B cell (primary cell): Measurements from ENCODE around the gene GIPC3. TPM values are rescaled to one million over a fixed set of nuclear protein-coding genes. Genes with fewer than 3 reads are reported as not detected.

Source experiments
- ATAC-seq: fragments of 200-7000 bp; cut with Tn5 transposase; one replicate; pipeline ENCODE4 v1.10.0; 2021; ENCODE audit warnings: low read depth, mild to moderate bottlenecking, moderate number of reproducible peaks, moderate library complexity
- CTCF ChIA-PET: fragments of 350-600 bp; sonication (Branson Sonifier 250); formaldehyde crosslinking; loops from one replicate; lab custom pipeline; 2021; ENCODE audit warnings: antibody characterized with exemption, inconsistent platforms; lab: Charles Lee
- POLR2A ChIA-PET: fragments of 350-600 bp; sonication (Branson Sonifier 250); formaldehyde crosslinking; loops from one replicate; lab custom pipeline; 2021; ENCODE audit warnings: antibody characterized with exemption; lab: Charles Lee
- DNase-seq: peaks from one replicate; pipeline ENCODE4 v3.0.0; 2013
- H2AFZ ChIP-seq: 2 replicates; pipeline ENCODE4 v1.6.1; 2012; ENCODE audit warnings: mild to moderate bottlenecking, low read depth, low read length; ENCODE audit not compliant: insufficient read depth, poor library complexity, severe bottlenecking
- H3K27ac ChIP-seq, 2 donors: 1 replicate in 1 of 2; 2 replicates in 1 of 2; pipeline ENCODE4 v1.5.1; 2012 to 2013; ENCODE audit warnings: low read length in 2 of 2, mild to moderate bottlenecking in 2 of 2, moderate library complexity in 1 of 2
- H3K27me3 ChIP-seq, 4 experiments: fragments of 200-600 bp in 1 of 4; sonication (generic) in 1 of 4; replicated peaks in 1 of 4; 1 replicate in 2 of 4; 2 replicates in 2 of 4; pipeline versions ENCODE4 v1.6.1 to v1.7.0; 2013 to 2016; ENCODE audit warnings: low read length in 3 of 4, mild to moderate bottlenecking in 2 of 4, mixed read lengths in 1 of 4, moderate library complexity in 1 of 4; ENCODE audit not compliant: insufficient read depth in 4 of 4, control insufficient read depth in 3 of 4; ENCODE audit errors: control extremely low read depth in 1 of 4
- H3K36me3 ChIP-seq, 2 experiments: replicated peaks in 1 of 2; 1 replicate in 1 of 2; 2 replicates in 1 of 2; pipeline versions ENCODE4 v1.6.1 to v1.7.1; 2013; ENCODE audit warnings: low read length in 1 of 2; ENCODE audit not compliant: insufficient read depth in 2 of 2, control insufficient read depth in 1 of 2; ENCODE audit errors: control extremely low read depth in 1 of 2, extremely low read depth in 1 of 2
- H3K4me1 ChIP-seq, 2 donors: fragments of 200-600 bp in 1 of 2; sonication (generic) in 1 of 2; 1 replicate in 1 of 2; 2 replicates in 1 of 2; pipeline versions ENCODE4 v1.5.1 to v1.6.1; 2013 to 2017; ENCODE audit warnings: low read length in 2 of 2; ENCODE audit not compliant: control insufficient read depth in 2 of 2, insufficient read depth in 2 of 2
- H3K4me2 ChIP-seq: replicated peaks from 2 replicates; pipeline ENCODE3; 2012; ENCODE audit warnings: mild to moderate bottlenecking, low read depth, low read length; ENCODE audit not compliant: poor library complexity, severe bottlenecking
- H3K4me3 ChIP-seq, 5 experiments: fragments of 200-600 bp in 1 of 5; sonication (generic) in 1 of 5; 1 replicate in 3 of 5; 2 replicates in 2 of 5; pipeline versions ENCODE4 v1.5.1 to v1.7.0; 2011 to 2016; ENCODE audit warnings: low read length in 4 of 5, mild to moderate bottlenecking in 4 of 5, low read depth in 2 of 5, control low read depth in 1 of 5, moderate library complexity in 1 of 5; ENCODE audit not compliant: insufficient read depth in 1 of 5; ENCODE audit errors: control extremely low read depth in 1 of 5, extremely low read depth in 1 of 5
- H3K79me2 ChIP-seq: fragments of 200-600 bp; sonication (generic); one replicate; pipeline ENCODE4 v1.6.0; 2016; ENCODE audit warnings: low read length; ENCODE audit not compliant: control insufficient read depth, insufficient read depth
- H3K9ac ChIP-seq: fragments of 200-600 bp; sonication (generic); 2 replicates; pipeline ENCODE4 v1.6.1; 2017; ENCODE audit warnings: mild to moderate bottlenecking, low read length, moderate library complexity
- H3K9me3 ChIP-seq, 3 donors: one replicate each; pipeline versions ENCODE4 v1.6.1 to v1.7.1; 2013; ENCODE audit warnings: low read length in 2 of 3; ENCODE audit not compliant: control insufficient read depth in 2 of 3, insufficient read depth in 1 of 3; ENCODE audit errors: control extremely low read depth in 1 of 3
- H4K20me1 ChIP-seq: 2 replicates; pipeline ENCODE4 v1.6.0; 2012; ENCODE audit warnings: mild to moderate bottlenecking, low read length; ENCODE audit not compliant: insufficient read depth, control insufficient read depth, poor library complexity, severe bottlenecking
- H3K27ac Mint-ChIP-seq: one replicate; pipeline ENCODE4 v1.8.0; 2021; ENCODE audit warnings: mixed read lengths
- H3K27me3 Mint-ChIP-seq: one replicate; pipeline ENCODE4 v1.8.0; 2021; ENCODE audit warnings: mixed read lengths
- H3K4me1 Mint-ChIP-seq: one replicate; pipeline ENCODE4 v1.8.0; 2021; ENCODE audit warnings: mixed read lengths
- H3K4me3 Mint-ChIP-seq: one replicate; pipeline ENCODE4 v1.8.0; 2021; ENCODE audit warnings: mixed read lengths
- H3K9me3 Mint-ChIP-seq: one replicate; pipeline ENCODE4 v1.8.0; 2022; ENCODE audit warnings: mixed read lengths; ENCODE audit not compliant: insufficient read depth
- EZH2 ChIP-seq: IDR thresholded peaks from 2 replicates; pipeline ENCODE4 v1.6.1; 2012; ENCODE audit warnings: borderline replicate concordance, low read depth, mild to moderate bottlenecking, moderate library complexity, low read length; ENCODE audit not compliant: insufficient read depth, poor library complexity, severe bottlenecking
- WGBS: methylation state at CpG from one replicate; pipeline ENCODE4 v1.1.5; 2013; ENCODE audit warnings: missing lambda C conversion rate; ENCODE audit not compliant: insufficient coverage; 5-methylcytosine and 5-hydroxymethylcytosine counted together
- intact Hi-C: fragments of 100-400 bp; cut with micrococcal nuclease; formaldehyde crosslinking; loops from one replicate; pipeline ENCODE4 v1.10.0; 2022
- polyA plus RNA-seq: library from polyadenylated mRNA; depleted of rRNA; stranded (reverse); fragments of >200 nt; gene quantifications from 2 replicates; pipeline ENCODE4 v1.2.3, GENCODE V29; 2012
- total RNA-seq, 2 donors: library from RNA; stranded (reverse); fragments of 120-200 nt in 1 of 2; gene quantifications; 1 replicate in 1 of 2; 2 replicates in 1 of 2; pipeline versions ENCODE4 v1.2.3 to v1.2.4, GENCODE V29; 2013 to 2022
- TF ChIP-seq, protein P1 (sequence below): fragments of 200-600 bp; IDR thresholded peaks from one replicate; pipeline ENCODE4 v1.8.0; 2022; ENCODE audit warnings: antibody characterized with exemption, mild to moderate bottlenecking

The GIPC3 gene
- total and polyA plus RNA-seq, 2 donors (not counting 1 experiment from before 2014, with no cell fraction given), result 0.47 to 0.48 TPM

DNA sequence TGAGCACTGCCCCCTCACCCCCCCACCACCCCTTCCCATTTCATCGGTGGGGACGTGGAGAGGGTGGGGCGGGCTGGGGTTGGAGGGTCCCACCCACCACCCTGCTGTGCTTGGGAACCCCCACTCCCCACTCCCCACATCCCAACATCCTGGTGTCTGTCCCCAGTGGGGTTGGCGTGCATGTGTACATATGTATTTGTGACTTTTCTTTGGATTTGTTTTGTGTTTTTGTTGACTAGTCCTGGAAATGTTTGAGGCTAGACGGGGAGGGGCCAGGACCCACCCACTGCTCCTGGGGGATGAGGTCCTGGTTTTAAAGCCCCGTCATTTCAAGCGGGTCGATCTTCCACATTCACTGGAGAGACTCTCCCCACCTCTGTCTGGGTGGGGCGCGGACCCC lies 49.3 kb upstream of the GIPC3 start:
- H3K27me3 ChIP-seq, result no peaks in the 10 kb centered on the region
- peaks cover 0 to 8% (median 0%) of the 10 kb centered on the region in 3 donors for H3K9me3 ChIP-seq
- no peaks in the 10 kb centered on the region for H3K79me2 ChIP-seq
- no peak for DNase-seq
- H3K4me1 ChIP-seq, result no peaks in the 10 kb centered on the region
- Mint-ChIP-seq H3K4me1 (no peaks in the 10 kb centered on the region), H3K27ac (no peak overlapping the region), H3K27me3 (no peaks in the 10 kb centered on the region), H3K4me3 (no peak overlapping the region), H3K9me3 (no peaks in the 10 kb centered on the region)
- H3K4me3 ChIP-seq, result no peak overlapping the region
- intact Hi-C loops, result no loop called here
- ChIA-PET POLR2A (interaction anchor here (0.6 to 0.7 kb wide), 2 partner anchors 26 to 677 kb away, joined by 3 to 7 read pairs; no protein-coding TSS in a partner anchor), CTCF (no interaction called here)
- no peak overlapping the region for H3K9ac ChIP-seq
- no peak overlapping the region for H3K4me2 ChIP-seq
- ATAC-seq, result no peak
- peaks cover 0 to 42% of the 10 kb centered on the region in 2 experiments for H3K36me3 ChIP-seq
- peaks cover 15% of the 10 kb centered on the region for H4K20me1 ChIP-seq
- TF ChIP-seq EZH2, result no peak
- TF ChIP-seq, protein P1, sequence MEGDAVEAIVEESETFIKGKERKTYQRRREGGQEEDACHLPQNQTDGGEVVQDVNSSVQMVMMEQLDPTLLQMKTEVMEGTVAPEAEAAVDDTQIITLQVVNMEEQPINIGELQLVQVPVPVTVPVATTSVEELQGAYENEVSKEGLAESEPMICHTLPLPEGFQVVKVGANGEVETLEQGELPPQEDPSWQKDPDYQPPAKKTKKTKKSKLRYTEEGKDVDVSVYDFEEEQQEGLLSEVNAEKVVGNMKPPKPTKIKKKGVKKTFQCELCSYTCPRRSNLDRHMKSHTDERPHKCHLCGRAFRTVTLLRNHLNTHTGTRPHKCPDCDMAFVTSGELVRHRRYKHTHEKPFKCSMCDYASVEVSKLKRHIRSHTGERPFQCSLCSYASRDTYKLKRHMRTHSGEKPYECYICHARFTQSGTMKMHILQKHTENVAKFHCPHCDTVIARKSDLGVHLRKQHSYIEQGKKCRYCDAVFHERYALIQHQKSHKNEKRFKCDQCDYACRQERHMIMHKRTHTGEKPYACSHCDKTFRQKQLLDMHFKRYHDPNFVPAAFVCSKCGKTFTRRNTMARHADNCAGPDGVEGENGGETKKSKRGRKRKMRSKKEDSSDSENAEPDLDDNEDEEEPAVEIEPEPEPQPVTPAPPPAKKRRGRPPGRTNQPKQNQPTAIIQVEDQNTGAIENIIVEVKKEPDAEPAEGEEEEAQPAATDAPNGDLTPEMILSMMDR, result no peak
- no peak overlapping the region for H3K27ac ChIP-seq
- H2AFZ ChIP-seq, result no peak overlapping the region
- whole genome bisulfite sequencing, result 95% methylated on average over 3 of the region's 10 CpGs

DNA sequence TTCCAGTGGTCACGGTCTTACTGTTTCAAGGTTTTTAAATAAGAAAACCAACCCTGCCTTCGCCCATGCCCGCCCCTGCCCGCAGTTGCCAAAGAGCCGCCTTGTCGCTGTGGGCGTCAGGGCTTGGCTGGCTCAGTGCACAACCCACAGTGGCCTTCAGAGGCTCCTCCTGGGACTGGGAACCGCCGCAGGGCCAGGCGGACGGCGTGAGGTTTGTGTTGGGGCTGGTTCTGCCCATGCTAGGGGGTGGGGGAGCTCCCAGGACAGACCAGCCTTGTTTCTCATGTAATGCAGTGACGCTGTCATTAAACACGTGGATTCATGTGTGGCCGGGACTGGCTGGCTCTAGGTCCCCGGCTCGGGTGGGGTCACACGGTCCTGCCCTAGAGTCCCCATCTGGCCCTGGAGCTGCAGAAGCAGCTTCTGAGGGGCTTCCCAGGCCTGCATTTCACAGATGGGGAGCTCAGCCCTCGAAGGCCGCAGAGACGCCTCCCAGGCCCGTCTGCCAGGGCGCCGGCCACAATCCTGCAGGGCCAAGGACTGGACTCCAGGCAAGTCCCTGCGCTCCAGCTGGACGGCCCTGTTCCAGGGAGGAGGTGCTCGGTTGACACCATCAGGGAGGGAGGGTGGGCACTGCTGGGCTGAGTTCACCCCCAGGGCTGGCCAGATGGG lies 48.7 kb upstream of the GIPC3 start:
- ChIA-PET CTCF (no interaction called here), POLR2A (no interaction called here)
- H3K4me3 Mint-ChIP-seq, result no peak overlapping the region
- TF ChIP-seq, protein P1, result no peak
- TF ChIP-seq EZH2, result no peak
- no peaks in the 10 kb centered on the region for H3K4me1 Mint-ChIP-seq
- Histone ChIP-seq H3K27ac (no peak overlapping the region), H3K27me3 (no peaks in the 10 kb centered on the region), H3K4me1 (no peaks in the 10 kb centered on the region), H2AFZ (no peak overlapping the region), H3K9me3 (peaks cover 0 to 8% (median 0%) of the 10 kb centered on the region in 3 donors), H3K9ac (no peak overlapping the region), H4K20me1 (peaks cover 15% of the 10 kb centered on the region), H3K36me3 (peaks cover 0 to 36% of the 10 kb centered on the region in 2 experiments), H3K4me2 (no peak overlapping the region), H3K4me3 (no peak overlapping the region), H3K79me2 (no peaks in the 10 kb centered on the region)
- H3K27ac Mint-ChIP-seq, result no peak overlapping the region
- ATAC-seq (no peak), DNase-seq (no peak)
- 95% methylated on average over 24 of the region's 27 CpGs for WGBS
- H3K27me3 Mint-ChIP-seq, result no peaks in the 10 kb centered on the region
- H3K9me3 Mint-ChIP-seq, result no peaks in the 10 kb centered on the region
- intact Hi-C loops, result no loop called here
